ENCODE measurements around the gene FAF1.

Gene FAF1

DNA sequence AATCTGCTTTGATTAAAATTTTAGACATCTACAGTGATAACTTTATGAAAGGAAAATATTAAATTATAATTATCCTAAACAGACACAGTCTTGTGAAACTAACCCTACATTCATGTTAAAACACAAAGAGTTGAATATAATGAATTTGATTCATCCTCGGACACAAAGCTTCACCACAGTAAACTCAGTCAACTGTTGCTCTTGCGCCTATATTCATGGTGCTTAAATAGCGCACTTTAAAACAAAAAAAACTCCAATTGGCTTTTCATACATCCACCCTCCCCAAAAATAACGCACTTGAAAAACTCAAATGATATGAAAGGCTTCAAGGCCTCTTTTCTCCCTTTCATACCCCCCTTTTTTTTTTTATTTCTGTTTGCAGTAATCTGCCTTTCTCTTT, 260.3 kb downstream of the FAF1 start:
- DNase-seq: no peak

DNA sequence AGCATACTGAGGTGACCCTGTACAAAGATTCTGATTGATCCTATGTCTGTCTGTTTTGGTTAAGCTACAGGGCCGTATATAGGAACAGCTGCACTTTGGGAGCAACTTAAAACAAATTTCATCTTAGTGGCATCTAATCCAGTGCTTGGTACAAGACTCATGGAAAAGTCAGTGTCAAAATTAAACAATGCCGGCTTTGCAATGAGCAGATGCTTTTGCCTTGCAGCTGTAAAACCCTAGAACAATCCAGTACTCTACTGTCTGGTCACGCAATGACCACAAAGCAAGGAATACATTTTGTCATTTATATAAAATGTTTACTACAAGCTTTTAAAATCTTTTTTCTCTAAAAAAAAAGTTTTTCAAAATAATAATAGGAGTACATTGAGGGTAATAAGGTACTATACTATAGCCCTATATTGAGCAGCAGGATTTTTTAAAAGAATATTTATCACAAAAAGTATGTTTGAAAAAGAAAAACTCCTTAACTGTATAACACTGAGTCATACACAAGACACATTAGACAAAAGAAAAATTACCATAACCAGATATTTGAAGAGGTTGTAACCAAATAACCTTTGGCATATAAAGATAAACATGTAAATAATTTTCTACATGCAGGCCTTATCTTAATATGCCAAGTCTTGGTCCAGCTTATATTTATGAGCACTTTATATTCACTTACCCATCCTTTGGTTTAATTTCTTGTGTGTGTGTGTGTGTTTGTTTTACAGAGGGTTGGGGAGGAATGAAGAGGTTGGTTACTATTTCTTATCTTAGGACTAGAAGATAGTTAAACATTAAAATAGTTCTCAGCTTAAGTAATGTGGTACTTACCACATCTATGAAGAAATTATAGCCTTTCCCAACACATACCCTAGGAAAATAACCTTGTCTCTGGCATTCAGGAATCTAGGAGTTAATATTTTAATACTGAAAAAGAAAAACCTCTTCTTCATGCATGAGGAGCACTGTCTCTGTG, 262.3 kb downstream of the FAF1 start:
- no peak for DNase-seq

DNA sequence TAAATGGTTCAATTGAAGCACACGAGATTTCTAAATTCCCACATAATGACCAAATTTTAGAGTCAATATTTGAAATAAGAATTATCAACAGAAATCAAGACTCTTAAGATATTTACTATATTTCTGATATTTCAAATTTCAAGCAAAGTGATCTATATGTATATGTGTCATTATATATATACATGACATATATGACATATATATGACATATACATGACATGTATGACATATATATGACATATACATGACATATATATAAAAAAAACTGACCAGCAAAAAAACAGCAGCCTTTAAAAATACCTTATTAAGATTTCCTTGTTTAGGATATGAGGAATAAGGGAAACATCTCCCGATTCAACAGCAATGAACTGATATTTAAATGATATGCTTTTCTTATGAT, 266.2 kb downstream of the FAF1 start:
- DNase-seq: no peak

- no peak for DNase-seq
Observed at GRCh38 chr1:50684185-50684584, 275.9 kb downstream of the FAF1 start.

- peak; percentile 15 for DNase-seq
Observed at GRCh38 chr1:50681931-50682330, 278.1 kb downstream of the FAF1 start.

- no peak for DNase-seq
Observed at GRCh38 chr1:50667710-50668356, 292.2 kb downstream of the FAF1 start.

DNA sequence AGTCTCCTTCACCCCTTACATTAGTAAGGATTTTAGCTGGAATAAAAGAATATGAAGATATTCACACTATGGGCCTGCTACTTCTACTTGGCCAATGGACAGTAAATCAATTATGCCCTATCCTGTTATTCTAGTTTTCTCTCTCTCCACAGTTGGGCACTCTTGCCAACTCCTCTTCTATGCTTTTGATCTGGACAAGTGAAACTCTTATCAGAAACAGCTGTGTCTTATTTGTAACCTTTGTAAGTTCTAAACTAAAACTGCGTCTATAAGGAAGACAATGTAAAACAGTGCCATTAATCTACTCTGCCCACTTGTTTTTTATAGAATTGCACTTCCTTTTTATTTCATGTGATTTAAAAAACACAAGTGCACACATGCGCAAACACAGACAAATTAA, 292.8 kb downstream of the FAF1 start:
- DNase-seq: no peak

GRCh38 chr1:50666849-50667248, 293.2 kb downstream of the FAF1 start:
- DNase-seq: no peak

DNA sequence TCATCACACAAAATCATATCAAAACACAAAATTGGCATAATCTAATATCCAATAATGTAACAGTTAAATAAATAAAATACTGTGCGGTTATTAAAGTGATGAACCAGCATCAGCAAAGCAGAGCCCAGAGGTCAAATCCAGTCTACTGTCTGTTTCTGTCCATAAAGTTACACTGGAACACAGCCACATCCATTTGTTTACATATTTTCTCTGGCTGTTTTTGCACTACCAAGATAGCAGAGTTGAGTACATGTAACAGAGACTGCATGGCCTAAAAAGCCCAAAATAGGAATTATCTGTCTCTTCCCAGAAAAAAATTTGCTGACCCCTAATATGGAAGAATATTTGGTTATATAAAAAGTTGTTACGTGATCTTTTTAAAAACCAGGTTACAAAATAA, 294.7 kb downstream of the FAF1 start:
- DNase-seq: no peak

DNA sequence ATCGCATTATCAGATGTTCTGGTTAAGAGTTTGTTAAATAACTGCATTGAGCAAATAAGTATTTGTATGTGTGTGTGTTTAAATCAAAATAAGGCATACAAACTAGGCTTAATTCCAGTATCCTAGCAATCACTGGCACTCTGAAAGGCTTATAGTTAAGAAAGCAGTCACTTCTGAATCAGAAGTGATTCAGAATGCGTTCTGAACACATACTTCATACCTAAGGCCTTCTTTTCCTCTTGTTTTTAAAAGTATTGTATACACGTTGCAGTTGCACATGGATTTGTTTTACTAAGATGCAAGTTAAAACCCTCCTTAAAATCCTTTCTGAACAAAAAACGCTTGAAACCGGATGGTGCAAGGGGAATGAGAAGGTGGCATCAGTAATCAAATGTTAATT, 298.4 kb downstream of the FAF1 start:
- no peak for DNase-seq

- DNase-seq: no peak
Observed at GRCh38 chr1:50659107-50659662, 300.9 kb downstream of the FAF1 start.

- peak; percentile 55 for DNase-seq
Observed at GRCh38 chr1:50658459-50659076, 301.5 kb downstream of the FAF1 start.

DNA sequence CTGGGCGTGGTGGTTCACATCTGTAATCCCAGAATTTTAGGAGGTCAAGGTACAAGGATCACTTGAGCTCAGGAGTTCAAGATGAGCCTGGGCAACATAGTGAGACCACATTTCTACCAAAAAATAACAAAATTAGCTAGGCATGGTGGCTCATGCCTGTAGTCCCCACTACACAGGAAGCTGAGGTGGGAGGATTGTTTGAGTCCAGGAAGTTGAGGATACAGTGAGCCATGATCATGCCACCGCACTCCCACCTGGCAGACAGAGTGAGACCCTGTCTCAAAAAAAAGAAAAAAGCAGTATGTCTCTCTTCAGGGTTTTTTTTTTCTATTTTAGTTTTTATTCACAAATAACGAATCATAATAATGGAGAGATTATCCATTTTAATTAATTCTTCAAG, 303.1 kb downstream of the FAF1 start:
- DNase-seq: no peak

DNA sequence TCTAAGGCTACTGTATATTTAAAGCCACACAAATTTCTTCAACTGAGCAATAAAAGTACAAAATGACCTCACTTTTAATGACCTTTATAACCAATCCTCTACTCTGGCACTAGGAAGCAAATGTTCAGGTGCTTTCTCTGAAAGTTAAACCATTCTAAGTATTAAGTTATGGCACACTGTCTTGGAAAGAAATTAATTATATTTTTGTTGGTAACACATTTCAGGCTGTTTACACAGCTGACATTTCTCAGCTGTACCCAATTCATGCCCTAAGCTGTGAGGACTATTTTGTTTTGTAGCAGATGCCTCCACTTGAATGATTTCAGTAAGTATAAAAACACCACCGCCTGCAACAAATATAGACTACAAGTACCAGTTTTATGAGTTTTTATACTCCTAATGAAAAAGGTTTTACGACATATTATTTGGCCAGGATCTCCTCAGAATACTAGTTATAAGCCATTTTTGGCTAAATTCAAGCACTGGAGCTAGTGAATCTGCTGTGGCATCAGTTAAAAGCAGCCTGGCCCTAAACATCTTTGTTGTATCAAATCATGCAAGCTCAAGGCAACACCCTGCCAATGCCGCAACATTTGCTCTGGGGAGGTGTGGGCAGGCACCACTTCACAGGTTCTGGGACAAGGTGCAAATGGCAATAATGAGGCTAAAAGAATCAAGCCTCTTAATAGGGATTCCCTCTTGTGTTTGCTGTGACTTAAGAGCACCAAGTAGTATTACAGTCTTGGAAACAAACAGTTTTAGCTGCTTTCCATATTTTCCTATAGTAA, 308.4 kb downstream of the FAF1 start:
- DNase-seq: no peak

DNA sequence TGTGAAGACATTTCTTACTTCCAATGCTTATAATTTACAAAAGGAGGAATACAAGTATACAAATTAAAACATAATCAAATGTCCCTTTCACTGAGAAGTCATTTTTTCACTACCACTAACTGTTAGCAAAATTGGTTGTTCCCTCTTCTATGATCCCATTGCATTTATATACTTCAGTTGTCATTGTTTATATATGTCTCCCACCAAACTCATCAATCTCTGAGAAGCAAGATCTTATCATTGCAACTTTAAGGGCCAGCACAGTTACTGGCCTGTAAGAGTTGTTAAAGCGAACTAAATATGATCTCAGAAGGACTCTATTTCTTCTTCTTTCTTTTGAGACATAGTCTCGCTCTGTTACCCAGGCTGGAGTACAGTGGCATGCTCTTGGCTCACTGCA, 313.5 kb downstream of the FAF1 start:
- DNase-seq: no peak

DNA sequence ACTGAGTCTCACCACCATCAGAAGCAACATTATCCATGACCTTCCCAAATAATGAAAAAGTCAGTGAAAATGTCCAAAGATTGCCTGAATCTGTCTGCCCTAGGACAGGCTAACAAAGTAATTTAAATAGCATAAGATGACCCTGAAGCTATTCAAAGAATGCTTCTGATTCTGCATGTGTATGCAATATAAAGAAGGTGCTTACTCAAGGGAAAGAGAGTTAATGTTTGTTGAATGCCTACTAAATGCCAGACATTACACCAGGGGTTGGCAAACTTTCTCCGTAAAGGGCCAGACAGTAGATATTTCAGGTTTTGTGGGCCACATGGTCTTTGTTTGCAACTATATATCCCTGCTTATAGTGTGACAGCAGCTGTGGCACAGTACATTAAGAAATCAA, 314.9 kb downstream of the FAF1 start:
- no peak for DNase-seq

- DNase-seq: no peak
Observed at GRCh38 chr1:50644447-50645105, 315.5 kb downstream of the FAF1 start.

DNA sequence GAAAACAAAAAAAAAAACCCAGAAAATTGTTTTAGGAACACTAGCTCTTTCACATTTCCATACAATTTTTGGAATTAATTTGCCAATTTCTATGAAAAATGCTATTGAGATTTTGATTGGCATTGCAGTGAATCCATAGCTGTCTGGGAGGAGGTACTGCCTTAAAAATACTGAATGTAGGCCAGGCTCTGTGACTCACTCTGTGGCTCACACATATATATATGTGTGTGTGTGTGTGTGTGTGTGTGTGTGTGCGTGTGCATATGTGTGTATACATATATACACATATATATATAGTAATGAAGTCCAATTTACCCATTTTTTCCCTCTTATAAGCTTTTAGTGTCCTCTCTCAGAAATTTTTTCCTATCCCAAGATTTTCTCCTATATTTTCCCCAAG, 322.6 kb downstream of the FAF1 start:
- DNase-seq: peak; percentile 29

GRCh38 chr1:50634251-50634650, 325.8 kb downstream of the FAF1 start:
- DNase-seq: no peak

GRCh38 chr1:50633465-50633864, 326.6 kb downstream of the FAF1 start:
- no peak for DNase-seq

DNA sequence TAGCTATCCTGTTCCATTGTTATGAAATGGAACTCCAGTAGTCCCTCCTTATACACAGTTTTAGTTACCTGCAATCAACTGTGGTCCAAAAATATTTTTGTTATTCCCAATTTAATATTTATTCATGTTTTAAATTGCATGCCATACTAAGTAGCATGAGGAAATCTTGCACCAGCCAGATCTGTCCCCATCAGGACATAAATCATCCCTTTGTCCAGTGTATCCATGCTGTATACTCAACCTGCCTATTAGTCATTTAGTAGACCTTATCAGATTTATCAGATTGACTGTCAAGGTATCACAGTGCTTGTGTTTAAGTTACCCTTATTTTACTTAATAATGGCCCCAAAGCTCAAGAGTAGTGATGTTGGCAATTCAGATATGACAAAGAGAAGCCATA, 328.9 kb downstream of the FAF1 start:
- no peak for DNase-seq

DNA sequence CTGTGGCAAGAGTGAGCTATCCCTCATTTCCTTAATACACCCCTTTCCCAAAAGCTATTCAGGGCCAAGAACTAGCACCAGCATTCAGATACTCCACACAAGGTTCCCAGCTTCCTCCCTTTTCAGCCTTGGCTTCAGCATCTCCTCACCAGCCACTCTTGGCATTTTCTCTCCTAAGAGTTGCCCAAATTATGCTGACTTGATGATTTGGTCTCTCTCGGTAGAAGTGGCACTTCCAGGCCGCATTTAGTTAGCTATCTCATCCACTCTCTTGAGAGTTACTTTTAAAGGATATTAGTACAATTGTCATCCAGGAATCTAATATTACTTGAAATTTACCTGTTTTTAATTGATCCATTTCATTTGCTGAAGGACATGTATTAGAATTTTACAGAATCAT, 337.8 kb downstream of the FAF1 start:
- DNase-seq: no peak

Data from fibroblast of skin of abdomen (primary cell).